ENCODE results near the gene HIRA. TPM values are rescaled to one million over a fixed set of nuclear protein-coding genes. Genes with fewer than 3 reads are reported as not detected.

HIRA gene
- total and polyA plus RNA-seq, 9 of the 15 experiments (the other 6 are each of a cell fraction or from before 2014, with no cell fraction given): 0.96 to 132 (median 58.4) TPM

DNA sequence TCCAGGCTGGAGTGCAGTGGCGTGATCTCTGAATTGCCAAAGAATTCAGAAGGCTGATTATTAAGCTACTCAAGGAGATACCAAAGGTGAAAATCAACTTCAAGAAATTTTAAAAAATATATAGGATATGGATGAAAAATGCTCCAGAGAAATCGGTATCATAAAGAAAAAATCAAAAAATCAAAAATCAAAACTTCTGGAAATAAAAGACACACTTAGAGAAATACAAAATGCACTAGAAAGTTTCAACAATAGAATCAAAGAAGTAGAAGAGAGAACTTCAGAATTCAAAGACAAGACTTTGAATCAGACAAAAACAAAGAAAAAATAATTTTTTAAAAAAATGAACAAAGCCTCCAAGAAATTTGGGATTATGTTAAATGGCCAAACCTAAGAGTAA lies 94.4 kb downstream of the HIRA start (continued):
- TF ChIP-seq, protein P1, sequence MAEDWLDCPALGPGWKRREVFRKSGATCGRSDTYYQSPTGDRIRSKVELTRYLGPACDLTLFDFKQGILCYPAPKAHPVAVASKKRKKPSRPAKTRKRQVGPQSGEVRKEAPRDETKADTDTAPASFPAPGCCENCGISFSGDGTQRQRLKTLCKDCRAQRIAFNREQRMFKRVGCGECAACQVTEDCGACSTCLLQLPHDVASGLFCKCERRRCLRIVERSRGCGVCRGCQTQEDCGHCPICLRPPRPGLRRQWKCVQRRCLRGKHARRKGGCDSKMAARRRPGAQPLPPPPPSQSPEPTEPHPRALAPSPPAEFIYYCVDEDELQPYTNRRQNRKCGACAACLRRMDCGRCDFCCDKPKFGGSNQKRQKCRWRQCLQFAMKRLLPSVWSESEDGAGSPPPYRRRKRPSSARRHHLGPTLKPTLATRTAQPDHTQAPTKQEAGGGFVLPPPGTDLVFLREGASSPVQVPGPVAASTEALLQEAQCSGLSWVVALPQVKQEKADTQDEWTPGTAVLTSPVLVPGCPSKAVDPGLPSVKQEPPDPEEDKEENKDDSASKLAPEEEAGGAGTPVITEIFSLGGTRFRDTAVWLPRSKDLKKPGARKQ (CRISPR knock-in tag; IDR thresholded peaks at IDR 0.05): no peak
- TF ChIP-seq, protein P2, sequence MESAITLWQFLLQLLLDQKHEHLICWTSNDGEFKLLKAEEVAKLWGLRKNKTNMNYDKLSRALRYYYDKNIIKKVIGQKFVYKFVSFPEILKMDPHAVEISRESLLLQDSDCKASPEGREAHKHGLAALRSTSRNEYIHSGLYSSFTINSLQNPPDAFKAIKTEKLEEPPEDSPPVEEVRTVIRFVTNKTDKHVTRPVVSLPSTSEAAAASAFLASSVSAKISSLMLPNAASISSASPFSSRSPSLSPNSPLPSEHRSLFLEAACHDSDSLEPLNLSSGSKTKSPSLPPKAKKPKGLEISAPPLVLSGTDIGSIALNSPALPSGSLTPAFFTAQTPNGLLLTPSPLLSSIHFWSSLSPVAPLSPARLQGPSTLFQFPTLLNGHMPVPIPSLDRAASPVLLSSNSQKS (CRISPR knock-in tag; IDR thresholded peaks at IDR 0.05): no peak
- TF ChIP-seq LARP7 (IDR thresholded peaks at IDR 0.05): 0 out of 2 replicates have a peak, but pooled peaks have one; percentile 58
- no peak for TF ChIP-seq PHB2 (IDR thresholded peaks at IDR 0.05; ENCODE audit: low read depth)
- TF ChIP-seq ZNF644 (tag; IDR thresholded peaks at IDR 0.05; ENCODE audit: low read depth): 0 out of 2 replicates have a peak, but pooled peaks have one; percentile 52
- no peak for TF ChIP-seq PYGO2 (tag; IDR thresholded peaks at IDR 0.05)
- TF ChIP-seq, protein P3, sequence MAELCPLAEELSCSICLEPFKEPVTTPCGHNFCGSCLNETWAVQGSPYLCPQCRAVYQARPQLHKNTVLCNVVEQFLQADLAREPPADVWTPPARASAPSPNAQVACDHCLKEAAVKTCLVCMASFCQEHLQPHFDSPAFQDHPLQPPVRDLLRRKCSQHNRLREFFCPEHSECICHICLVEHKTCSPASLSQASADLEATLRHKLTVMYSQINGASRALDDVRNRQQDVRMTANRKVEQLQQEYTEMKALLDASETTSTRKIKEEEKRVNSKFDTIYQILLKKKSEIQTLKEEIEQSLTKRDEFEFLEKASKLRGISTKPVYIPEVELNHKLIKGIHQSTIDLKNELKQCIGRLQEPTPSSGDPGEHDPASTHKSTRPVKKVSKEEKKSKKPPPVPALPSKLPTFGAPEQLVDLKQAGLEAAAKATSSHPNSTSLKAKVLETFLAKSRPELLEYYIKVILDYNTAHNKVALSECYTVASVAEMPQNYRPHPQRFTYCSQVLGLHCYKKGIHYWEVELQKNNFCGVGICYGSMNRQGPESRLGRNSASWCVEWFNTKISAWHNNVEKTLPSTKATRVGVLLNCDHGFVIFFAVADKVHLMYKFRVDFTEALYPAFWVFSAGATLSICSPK (IDR thresholded peaks at IDR 0.05; ENCODE audit: borderline replicate concordance): no peak
- TF ChIP-seq NFIC (IDR thresholded peaks at IDR 0.05): no peak
- no peak for TF ChIP-seq ZNF133 (CRISPR knock-in tag; IDR thresholded peaks at IDR 0.05)
- no peak for TF ChIP-seq RBM22 (IDR thresholded peaks at IDR 0.05; ENCODE audit: low read depth, low read length, poor library complexity, severe bottlenecking)
- TF ChIP-seq, protein P4, sequence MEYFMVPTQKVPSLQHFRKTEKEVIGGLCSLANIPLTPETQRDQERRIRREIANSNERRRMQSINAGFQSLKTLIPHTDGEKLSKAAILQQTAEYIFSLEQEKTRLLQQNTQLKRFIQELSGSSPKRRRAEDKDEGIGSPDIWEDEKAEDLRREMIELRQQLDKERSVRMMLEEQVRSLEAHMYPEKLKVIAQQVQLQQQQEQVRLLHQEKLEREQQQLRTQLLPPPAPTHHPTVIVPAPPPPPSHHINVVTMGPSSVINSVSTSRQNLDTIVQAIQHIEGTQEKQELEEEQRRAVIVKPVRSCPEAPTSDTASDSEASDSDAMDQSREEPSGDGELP (CRISPR knock-in tag; IDR thresholded peaks at IDR 0.05; ENCODE audit: borderline replicate concordance): no peak
- TF ChIP-seq, protein P5, sequence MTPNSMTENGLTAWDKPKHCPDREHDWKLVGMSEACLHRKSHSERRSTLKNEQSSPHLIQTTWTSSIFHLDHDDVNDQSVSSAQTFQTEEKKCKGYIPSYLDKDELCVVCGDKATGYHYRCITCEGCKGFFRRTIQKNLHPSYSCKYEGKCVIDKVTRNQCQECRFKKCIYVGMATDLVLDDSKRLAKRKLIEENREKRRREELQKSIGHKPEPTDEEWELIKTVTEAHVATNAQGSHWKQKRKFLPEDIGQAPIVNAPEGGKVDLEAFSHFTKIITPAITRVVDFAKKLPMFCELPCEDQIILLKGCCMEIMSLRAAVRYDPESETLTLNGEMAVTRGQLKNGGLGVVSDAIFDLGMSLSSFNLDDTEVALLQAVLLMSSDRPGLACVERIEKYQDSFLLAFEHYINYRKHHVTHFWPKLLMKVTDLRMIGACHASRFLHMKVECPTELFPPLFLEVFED (CRISPR knock-in tag; conservative IDR thresholded peaks at IDR 0.05): no peak
- TF ChIP-seq ZBTB1 (CRISPR knock-in tag; IDR thresholded peaks at IDR 0.05; ENCODE audit: borderline replicate concordance, low read depth): no peak
- TF ChIP-seq RBM34 (IDR thresholded peaks at IDR 0.05; ENCODE audit: borderline replicate concordance, insufficient read depth, low read length): no peak
- no peak for TF ChIP-seq ZNF41 (CRISPR knock-in tag; conservative IDR thresholded peaks at IDR 0.05)
- no peak for TF ChIP-seq HMG20B (CRISPR knock-in tag; IDR thresholded peaks at IDR 0.05)
